ENCODE results near the gene PRKAR2B. TPM values are rescaled to one million over a fixed set of nuclear protein-coding genes. Genes with fewer than 3 reads are reported as not detected.
"Not testable (repeated sequence)": the region's sequence is repeated elsewhere in the genome, so short reads cannot be mapped to it uniquely, and the experiment has no call there.

Gene PRKAR2B
- total RNA-seq, 2 experiments from 2014 or later: 69.0 to 210 TPM

DNA sequence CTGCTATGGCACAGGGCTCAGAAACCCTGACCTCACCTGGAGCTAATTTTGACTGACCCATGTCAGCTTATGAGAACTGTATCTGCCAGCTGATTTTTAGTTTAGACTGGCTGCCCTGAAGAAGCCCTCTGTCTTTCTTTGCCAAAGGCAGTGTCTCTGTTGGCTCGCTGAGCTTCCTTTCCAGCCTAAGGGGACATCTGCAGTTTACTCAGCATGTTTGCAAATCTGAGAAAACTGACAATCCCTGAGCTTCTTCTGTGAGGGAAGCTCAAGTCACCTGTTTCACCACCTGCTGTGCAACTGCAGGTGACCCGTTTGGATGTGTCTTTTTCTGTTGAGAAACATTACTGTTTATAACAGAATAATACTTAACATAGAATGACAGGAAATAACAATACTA, 46.0 kb downstream of the PRKAR2B start:
- peak overlapping the region; percentile 88 for H3K4me2 ChIP-seq (ENCODE audit: low read length)
- DNase-seq (ENCODE audit: low spot score): peak; percentile 98
- no peaks in the 10 kb centered on the region for H4K20me1 ChIP-seq (ENCODE audit: insufficient read depth, low read length)
- H3K4me1 ChIP-seq (ENCODE audit: insufficient read depth, low read length, poor library complexity, severe bottlenecking): peaks cover 72% of the 10 kb centered on the region
- H3K79me2 ChIP-seq (ENCODE audit: insufficient read depth, low read depth, low read length): peaks cover 76% of the 10 kb centered on the region
- no peak overlapping the region for H2AFZ ChIP-seq (ENCODE audit: low read length)
- H3K9me2 ChIP-seq (ENCODE audit: insufficient read depth, low read length): no peaks in the 10 kb centered on the region
- POLR2A ChIA-PET: interaction anchor here (0.6 to 3.8 kb wide), 22 partner anchors 8 to 653 kb away, joined by 3 to 31 read pairs (median 4); partner anchors contain the start of gene HBP1
- intact Hi-C loops (cut with micrococcal nuclease; ENCODE audit: unreplicated experiment): loop anchor here (1.0 to 5.0 kb wide), 9 partner anchors 26 to 1018 kb away; partner anchors contain the start of genes HBP1 and PIK3CG
- peaks cover 10% of the 10 kb centered on the region; the same call in 1 of the 2 replicates for H3K9me3 ChIP-seq (ENCODE audit: low read length)
- CTCF ChIA-PET (ENCODE audit: unreplicated experiment): interaction anchor here (0.9 to 1.8 kb wide), 6 partner anchors 25 to 141 kb away, joined by 3 to 12 read pairs (median 4); no protein-coding TSS in a partner anchor
- no peak for TF ChIP-seq EZH2phosphoT487 (IDR thresholded peaks at IDR 0.05; ENCODE audit: borderline replicate concordance, low read depth, low read length)
- TF ChIP-seq, protein P1, sequence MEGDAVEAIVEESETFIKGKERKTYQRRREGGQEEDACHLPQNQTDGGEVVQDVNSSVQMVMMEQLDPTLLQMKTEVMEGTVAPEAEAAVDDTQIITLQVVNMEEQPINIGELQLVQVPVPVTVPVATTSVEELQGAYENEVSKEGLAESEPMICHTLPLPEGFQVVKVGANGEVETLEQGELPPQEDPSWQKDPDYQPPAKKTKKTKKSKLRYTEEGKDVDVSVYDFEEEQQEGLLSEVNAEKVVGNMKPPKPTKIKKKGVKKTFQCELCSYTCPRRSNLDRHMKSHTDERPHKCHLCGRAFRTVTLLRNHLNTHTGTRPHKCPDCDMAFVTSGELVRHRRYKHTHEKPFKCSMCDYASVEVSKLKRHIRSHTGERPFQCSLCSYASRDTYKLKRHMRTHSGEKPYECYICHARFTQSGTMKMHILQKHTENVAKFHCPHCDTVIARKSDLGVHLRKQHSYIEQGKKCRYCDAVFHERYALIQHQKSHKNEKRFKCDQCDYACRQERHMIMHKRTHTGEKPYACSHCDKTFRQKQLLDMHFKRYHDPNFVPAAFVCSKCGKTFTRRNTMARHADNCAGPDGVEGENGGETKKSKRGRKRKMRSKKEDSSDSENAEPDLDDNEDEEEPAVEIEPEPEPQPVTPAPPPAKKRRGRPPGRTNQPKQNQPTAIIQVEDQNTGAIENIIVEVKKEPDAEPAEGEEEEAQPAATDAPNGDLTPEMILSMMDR (conservative IDR thresholded peaks at IDR 0.05; ENCODE audit: low read length): no peak; the same call in 1 of the 2 replicates
- BruUV-seq (replicated peaks): no TSS peak
- H3K27ac ChIP-seq (ENCODE audit: low read depth, low read length, poor library complexity, severe bottlenecking): peak overlapping the region; percentile 100
- peak overlapping the region; percentile 83 for H3K4me3 ChIP-seq (ENCODE audit: low read depth, low read length, poor library complexity, severe bottlenecking)
- H3K36me3 ChIP-seq (ENCODE audit: insufficient read depth, low read length): peaks cover 15% of the 10 kb centered on the region

DNA sequence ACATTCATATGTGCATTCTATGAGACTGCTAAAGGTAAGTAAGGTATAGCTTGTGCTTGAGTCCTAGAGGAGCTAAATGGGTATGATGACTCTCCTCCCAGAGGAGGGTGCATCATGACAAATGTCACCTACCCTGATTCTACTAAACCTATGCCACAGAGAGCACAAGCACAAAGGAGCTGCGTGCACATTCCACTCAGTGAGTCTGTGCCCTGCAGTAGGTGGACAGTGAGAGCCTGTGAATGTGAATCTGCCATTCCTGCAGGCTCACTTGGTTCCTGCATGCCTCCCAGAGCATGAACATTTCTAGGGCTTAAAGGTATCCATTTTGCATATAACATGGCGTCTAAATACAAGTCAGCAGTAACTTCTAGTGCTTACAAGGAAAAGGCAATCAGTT, 46.8 kb downstream of the PRKAR2B start:
- intact Hi-C loops (cut with micrococcal nuclease; ENCODE audit: unreplicated experiment): loop anchor here (2.0 to 5.0 kb wide), 5 partner anchors 35 to 1019 kb away; partner anchors contain the start of genes HBP1 and PIK3CG
- peak; percentile 66 for DNase-seq (ENCODE audit: low spot score)
- Histone ChIP-seq H3K4me3 (ENCODE audit: low read depth, low read length, poor library complexity, severe bottlenecking) (peak overlapping the region; percentile 83), H3K9me2 (ENCODE audit: insufficient read depth, low read length) (no peaks in the 10 kb centered on the region), H3K79me2 (ENCODE audit: insufficient read depth, low read depth, low read length) (peaks cover 76% of the 10 kb centered on the region), H3K36me3 (ENCODE audit: insufficient read depth, low read length) (peaks cover 6% of the 10 kb centered on the region), H4K20me1 (ENCODE audit: insufficient read depth, low read length) (no peaks in the 10 kb centered on the region), H3K9me3 (ENCODE audit: low read length) (peaks cover 1% of the 10 kb centered on the region; the same call in 1 of the 2 replicates), H3K4me1 (ENCODE audit: insufficient read depth, low read length, poor library complexity, severe bottlenecking) (peaks cover 64% of the 10 kb centered on the region), H2AFZ (ENCODE audit: low read length) (peak overlapping the region; percentile 14; the same call in 1 of the 2 replicates), H3K27ac (ENCODE audit: low read depth, low read length, poor library complexity, severe bottlenecking) (peak overlapping the region; percentile 100), H3K4me2 (ENCODE audit: low read length) (peak overlapping the region; percentile 88)
- CTCF ChIA-PET (ENCODE audit: unreplicated experiment): interaction anchor here (0.5 to 1.8 kb wide), 5 partner anchors 26 to 176 kb away, joined by 3 to 12 read pairs (median 4); no protein-coding TSS in a partner anchor
- BruUV-seq (replicated peaks): no TSS peak
- TF ChIP-seq, protein P1 (conservative IDR thresholded peaks at IDR 0.05; ENCODE audit: low read length): no peak
- POLR2A ChIA-PET: interaction anchor here (1.0 to 3.8 kb wide), 13 partner anchors 9 to 129 kb away, joined by 3 to 31 read pairs (median 12); no protein-coding TSS in a partner anchor

DNA sequence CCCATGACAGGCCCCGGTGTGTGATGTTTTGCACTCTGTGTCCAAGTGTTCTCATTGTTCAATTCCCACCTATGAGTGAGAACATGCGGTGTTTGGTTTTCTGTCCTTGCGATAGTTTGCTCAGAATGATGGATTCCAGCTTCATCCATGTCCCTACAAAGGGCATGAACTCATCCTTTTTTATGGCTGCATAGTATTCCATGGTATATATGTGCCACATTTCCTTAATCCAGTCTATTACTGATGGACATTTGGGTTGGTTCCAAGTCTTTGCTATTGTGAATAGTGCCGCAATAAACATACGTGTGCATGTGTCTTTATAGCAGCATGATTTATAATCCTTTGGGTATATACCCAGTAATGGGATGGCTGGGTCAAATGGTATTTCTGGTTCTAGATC, 49.2 kb downstream of the PRKAR2B start:
- H3K4me1 ChIP-seq (ENCODE audit: insufficient read depth, low read length, poor library complexity, severe bottlenecking): peaks cover 49% of the 10 kb centered on the region
- H3K9me3 ChIP-seq (ENCODE audit: low read length); H4K20me1 ChIP-seq (ENCODE audit: insufficient read depth, low read length); H3K36me3 ChIP-seq (ENCODE audit: insufficient read depth, low read length); DNase-seq (ENCODE audit: low spot score); BruUV-seq (replicated peaks); CTCF ChIA-PET (ENCODE audit: unreplicated experiment); H2AFZ ChIP-seq (ENCODE audit: low read length); H3K9me2 ChIP-seq (ENCODE audit: insufficient read depth, low read length): not testable (repeated sequence)
- intact Hi-C loops (cut with micrococcal nuclease; ENCODE audit: unreplicated experiment): loop anchor here (5.0 kb wide), 3 partner anchors 74 to 1021 kb away; partner anchors contain the start of genes HBP1 and PIK3CG
- H3K79me2 ChIP-seq (ENCODE audit: insufficient read depth, low read depth, low read length): peaks cover 71% of the 10 kb centered on the region
- POLR2A ChIA-PET: interaction anchor here (0.6 to 1.5 kb wide), 3 partner anchors 9 to 44 kb away, joined by 3 to 4 read pairs (median 4); no protein-coding TSS in a partner anchor
- H3K4me2 ChIP-seq (ENCODE audit: low read length): peak overlapping the region; percentile 88
- peak overlapping the region; percentile 83 for H3K4me3 ChIP-seq (ENCODE audit: low read depth, low read length, poor library complexity, severe bottlenecking)
- peak overlapping the region; percentile 100 for H3K27ac ChIP-seq (ENCODE audit: low read depth, low read length, poor library complexity, severe bottlenecking)

DNA sequence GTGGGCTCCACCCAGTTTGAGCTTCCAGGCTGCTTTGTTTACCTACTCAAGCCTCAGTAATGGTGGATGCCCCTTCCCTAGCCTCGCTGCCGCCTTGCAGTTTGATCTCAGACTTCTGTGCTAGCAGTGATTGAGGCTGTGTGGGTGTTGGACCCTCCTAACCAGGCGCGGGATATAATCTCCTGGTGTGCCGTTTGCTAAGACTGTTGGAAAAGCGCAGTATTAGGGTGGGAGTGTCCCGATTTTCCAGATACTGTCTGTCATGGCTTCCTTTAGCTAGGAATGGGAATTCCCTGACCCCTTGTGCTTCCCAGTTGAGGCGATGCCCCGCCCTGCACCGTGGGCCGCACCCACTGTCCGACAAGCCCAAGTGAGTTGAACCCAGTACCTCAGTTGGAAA, 54.6 kb downstream of the PRKAR2B start:
- POLR2A ChIA-PET: interaction anchor here (1.1 to 6.3 kb wide), 3 partner anchors 8 to 31 kb away, joined by 3 to 31 read pairs (median 4); no protein-coding TSS in a partner anchor
- H3K4me1 ChIP-seq (ENCODE audit: insufficient read depth, low read length, poor library complexity, severe bottlenecking): peaks cover 62% of the 10 kb centered on the region
- H3K4me3 ChIP-seq (ENCODE audit: low read depth, low read length, poor library complexity, severe bottlenecking); BruUV-seq (replicated peaks); CTCF ChIA-PET (ENCODE audit: unreplicated experiment); DNase-seq (ENCODE audit: low spot score); H3K4me2 ChIP-seq (ENCODE audit: low read length); H3K27ac ChIP-seq (ENCODE audit: low read depth, low read length, poor library complexity, severe bottlenecking); H3K9me2 ChIP-seq (ENCODE audit: insufficient read depth, low read length); H2AFZ ChIP-seq (ENCODE audit: low read length); H3K9me3 ChIP-seq (ENCODE audit: low read length); intact Hi-C loops (cut with micrococcal nuclease; ENCODE audit: unreplicated experiment); H4K20me1 ChIP-seq (ENCODE audit: insufficient read depth, low read length): not testable (repeated sequence)
- H3K36me3 ChIP-seq (ENCODE audit: insufficient read depth, low read length): peaks cover 25% of the 10 kb centered on the region
- peaks cover 93% of the 10 kb centered on the region for H3K79me2 ChIP-seq (ENCODE audit: insufficient read depth, low read depth, low read length)
